GM10266 (cell line): ENCODE measurements around the gene PLEKHB1.

Source experiments
- DNase-seq: peaks from one replicate; pipeline ENCODE4 v3.0.0; 2012; ENCODE audit errors: extremely low spot score
- CTCF ChIP-seq: IDR thresholded peaks from 2 replicates; pipeline ENCODE4 v1.5.1; 2012; ENCODE audit warnings: mild to moderate bottlenecking, low read depth; ENCODE audit not compliant: control insufficient read depth, insufficient read depth; ENCODE audit errors: missing control alignments

Gene PLEKHB1

GRCh38 chr11:73648571-73649046, 2.2 kb downstream of the PLEKHB1 start:
- no peak for DNase-seq
- no peak for TF ChIP-seq CTCF

- DNase-seq = no peak
- no peak for TF ChIP-seq CTCF
Measured at GRCh38 chr11:73649206-73649605, 2.8 kb downstream of the PLEKHB1 start.

GRCh38 chr11:73650400-73650799, 4.0 kb downstream of the PLEKHB1 start:
- no peak for TF ChIP-seq CTCF
- no peak for DNase-seq

- TF ChIP-seq CTCF = no peak
- no peak for DNase-seq
Measured at GRCh38 chr11:73651252-73651651, 4.9 kb downstream of the PLEKHB1 start.

- no peak for DNase-seq
- no peak for TF ChIP-seq CTCF
Measured at GRCh38 chr11:73651661-73652045, 5.3 kb downstream of the PLEKHB1 start.

- TF ChIP-seq CTCF = no peak
- DNase-seq = no peak
Measured at GRCh38 chr11:73652046-73652730, 5.8 kb downstream of the PLEKHB1 start.

GRCh38 chr11:73652856-73653559, 6.6 kb downstream of the PLEKHB1 start:
- DNase-seq = no peak

More at GRCh38 chr11:73652856-73653559, 6.6 kb downstream of the PLEKHB1 start:
- no peak for TF ChIP-seq CTCF
